Activated gamma-delta T cell (primary cell): ENCODE data around the gene FOXK1.

Source experiments
- DNase-seq: peaks from one replicate; lab custom pipeline; 2025; lab: John Stamatoyannopoulos, UW

Gene FOXK1

DNA sequence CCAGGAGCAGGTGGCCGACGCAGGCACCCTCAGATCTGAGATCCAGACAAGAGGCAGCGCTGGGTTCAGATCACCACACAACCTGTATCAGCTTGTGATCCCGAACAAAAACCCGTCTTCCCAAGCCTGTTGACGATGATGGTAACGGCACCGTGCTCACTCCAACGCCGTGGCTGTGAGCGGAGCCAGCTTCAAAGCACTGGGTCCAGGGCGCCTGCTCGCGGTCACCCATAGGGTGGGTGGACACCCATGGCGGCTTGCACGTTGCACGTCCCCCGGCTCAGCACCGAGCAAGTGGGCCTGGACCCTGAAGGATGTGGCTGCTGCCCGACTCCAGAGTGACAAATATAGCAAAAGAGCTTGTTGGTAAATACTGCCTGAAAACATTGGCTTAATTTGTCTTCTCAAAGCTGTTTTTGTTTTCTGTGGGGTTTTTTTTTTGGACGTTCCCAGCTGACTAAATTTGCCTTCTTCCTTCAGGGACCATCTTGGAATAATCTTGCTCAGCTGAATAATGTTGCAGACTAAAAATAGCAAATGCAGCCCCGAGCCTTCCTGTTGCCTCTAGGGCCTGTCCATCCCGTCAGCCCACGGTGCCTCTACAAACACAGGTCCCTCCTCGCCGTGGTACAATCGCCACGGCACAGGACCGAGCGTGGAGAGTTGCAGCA, 41.0 kb downstream of the FOXK1 start:
- no peak for DNase-seq

- DNase-seq, result no peak
These were observed 42.5 kb downstream of the FOXK1 start for GRCh38 chr7:4724648-4725013.

DNA sequence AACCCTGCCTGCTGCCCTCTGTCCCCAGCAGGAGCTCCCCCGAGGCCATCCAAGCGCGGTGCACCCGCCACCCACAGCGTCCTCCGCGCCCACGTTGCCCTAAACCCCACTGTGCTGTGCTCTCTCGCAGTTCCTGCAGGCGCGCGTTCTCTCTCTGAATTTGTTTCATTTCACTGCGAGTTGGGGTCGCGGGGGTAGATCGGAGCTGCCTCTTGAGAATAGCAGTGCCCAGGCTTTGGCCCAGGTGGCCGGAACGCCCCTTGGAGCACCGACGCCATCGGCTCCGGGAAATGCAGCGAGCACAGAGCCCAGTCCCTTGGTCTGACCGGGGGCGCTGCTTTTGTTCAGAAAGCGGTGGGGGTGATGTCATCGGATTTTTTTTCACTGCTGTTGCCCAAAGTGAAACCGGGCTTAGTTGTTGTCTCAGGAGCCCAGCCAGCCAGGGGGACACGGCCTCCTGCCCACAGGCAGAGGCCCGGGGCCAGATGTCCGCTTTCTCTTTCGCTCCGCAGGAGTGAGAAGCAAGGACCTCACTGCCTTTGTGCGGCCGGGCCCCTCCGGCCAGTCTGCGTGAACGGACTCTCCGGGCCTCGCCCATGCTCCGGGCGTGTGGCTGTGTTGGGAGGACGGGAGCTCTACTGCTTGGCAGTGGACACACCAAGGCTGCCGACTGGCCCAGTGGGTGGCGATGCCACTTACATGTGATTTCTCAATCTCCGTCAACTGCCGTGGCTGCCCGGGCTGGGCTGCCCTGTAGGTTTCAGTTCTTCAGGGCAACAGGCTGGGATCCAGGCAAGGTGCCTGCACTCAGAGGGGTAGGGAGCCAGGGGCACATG, 43.1 kb downstream of the FOXK1 start:
- DNase-seq, result no peak

- DNase-seq, result no peak
These were observed 43.9 kb downstream of the FOXK1 start for GRCh38 chr7:4725850-4726450.

- DNase-seq, result no peak
These were observed 44.5 kb downstream of the FOXK1 start for GRCh38 chr7:4726566-4726965.

DNA sequence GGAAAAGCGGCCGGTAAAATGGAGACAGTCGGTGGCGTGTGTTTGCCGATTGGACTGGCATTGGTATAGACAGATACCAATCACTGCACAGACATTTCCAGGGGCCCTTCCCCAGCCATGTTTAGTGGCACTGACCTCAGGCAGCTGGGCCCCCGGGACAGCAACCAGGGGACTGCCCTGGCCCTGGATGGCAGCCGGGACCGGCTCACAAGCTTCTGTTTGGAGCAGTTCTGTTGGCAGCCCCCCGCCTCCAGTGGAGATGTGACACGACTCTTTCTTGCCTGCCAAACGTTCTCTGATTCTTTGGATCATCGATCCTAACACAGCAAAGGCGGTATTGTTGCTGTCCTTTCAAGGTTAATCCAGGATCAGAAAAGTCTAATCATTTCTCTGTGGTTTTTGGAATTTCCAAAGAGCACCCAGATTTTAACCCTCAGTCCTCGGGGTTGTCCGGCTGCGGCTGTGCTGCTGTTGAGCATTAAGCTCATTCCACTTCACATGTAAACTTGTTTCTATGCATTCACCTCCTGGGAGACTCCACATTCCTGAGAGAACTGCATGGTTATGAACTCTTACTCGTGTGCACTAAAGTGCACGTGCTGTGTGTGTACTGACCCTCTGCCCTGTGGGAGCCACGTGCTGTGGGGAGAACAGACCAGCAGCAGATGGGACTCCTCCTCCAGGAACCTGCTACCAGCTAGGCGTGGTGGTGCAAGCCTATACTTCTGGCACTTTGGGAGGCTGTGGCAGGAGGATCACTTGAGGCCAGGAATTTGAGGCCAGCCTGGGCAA, 46.0 kb downstream of the FOXK1 start:
- DNase-seq, result no peak

- DNase-seq, result no peak
These were observed 47.2 kb downstream of the FOXK1 start for GRCh38 chr7:4729266-4729665.

DNA sequence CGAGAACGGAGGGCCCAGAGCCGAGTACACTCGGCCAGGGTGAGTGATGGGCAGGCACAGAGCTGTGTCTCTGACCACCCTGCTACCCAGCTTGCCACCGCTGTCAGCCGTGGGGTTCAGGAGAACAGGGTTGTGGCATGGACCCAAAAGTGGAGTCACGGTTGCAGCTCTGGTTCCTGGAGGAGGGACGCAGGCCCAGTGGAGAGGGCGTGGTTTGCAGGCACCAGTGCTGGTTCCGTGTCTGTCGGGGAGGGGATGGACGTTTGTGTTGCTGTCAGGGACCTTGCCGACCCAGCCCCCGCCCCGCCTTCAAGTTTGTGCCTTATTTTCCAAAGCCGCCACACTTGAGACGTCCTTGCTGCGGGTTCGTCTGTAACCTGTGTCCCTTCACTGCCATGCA, 48.2 kb downstream of the FOXK1 start:
- no peak for DNase-seq

DNA sequence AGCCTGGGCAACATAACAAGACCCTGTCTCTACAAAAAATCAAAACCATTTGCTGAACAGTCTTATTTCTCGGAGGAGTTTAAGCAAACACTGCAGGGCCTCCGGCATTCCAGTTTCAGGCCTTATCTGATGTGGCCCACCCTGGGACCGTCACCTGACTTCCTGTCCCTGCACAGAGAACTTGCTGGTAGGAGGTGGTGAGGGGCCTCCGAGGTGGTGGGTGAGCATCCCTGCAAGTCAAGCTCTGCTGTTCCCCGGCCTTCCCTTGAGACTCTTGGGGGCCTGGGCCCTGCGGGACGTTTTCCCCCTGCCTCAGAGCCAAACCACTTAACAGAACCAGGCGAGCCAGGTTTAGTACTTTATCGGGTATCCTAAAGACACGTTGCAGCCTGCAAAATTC, 48.9 kb downstream of the FOXK1 start:
- no peak for DNase-seq

- no peak for DNase-seq
These were observed 49.7 kb downstream of the FOXK1 start for GRCh38 chr7:4731803-4732202.

DNA sequence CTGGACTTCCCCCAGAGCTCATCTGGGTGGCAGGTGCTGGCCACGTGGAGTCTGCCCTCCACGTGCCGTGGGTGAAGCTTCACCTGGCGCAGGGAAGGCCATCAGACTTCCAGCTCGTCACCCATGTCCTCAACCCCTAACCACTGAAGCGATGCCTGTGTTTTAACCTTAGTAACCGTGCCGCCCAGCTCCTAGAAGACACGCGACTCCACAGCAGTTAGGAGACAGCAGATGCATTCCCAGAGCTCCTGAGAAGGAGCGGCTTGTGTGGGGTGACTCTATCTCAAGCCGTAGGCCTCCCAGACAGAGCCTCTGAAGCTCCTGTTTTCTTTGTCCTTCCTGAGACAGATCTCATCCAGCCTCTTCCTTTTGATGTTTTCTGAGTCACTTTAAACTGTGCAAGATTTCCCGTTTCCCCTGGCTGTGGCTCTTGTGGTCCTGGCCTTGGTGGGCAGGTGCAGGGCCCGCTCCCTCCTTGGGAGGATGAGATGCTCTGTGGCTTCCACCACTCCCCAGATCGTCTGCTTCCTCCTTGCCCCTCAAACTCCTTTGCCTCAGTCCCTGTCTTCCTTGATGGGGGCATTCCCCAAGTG, 51.9 kb downstream of the FOXK1 start:
- no peak for DNase-seq

DNA sequence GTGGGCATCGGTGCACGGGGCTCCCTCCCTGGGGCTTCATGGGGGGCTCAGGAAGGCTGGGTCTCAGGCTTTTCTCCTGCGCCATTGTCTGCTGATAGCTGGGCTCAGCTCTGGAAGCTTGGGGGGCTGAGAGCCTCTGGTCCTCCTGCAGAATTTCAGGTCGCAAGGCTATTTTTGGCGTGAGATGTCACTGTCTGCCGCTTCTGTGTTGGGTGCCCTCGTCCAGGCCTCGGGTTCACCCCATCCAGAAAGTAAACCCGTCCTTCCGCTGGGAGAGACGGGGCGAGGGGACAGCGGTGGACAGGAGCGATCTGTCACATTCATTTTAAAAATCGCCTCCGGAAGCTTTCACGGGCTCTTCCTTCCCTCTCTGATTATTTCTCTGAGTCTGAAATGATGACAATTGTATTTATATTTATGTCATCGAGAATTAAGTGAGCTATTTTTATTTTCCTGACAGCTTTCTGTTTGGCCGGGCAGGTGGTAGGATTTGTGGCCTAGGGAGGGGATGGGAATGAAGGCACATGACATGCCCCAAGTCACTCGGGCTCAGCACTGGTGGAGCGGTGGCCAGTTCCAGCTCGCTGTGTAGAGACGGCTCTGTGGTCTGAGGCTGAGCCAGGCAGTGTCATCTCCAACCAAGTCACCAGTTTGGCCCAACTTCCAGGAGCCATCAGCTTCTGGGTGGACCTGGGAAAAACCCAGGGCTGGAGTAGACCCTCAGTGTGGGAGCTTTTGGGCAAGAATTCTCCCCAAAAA, 52.7 kb downstream of the FOXK1 start:
- DNase-seq, result no peak

- no peak for DNase-seq
These were observed 55.2 kb downstream of the FOXK1 start for GRCh38 chr7:4737300-4737699.

GRCh38 chr7:4738711-4739527, 56.8 kb downstream of the FOXK1 start:
- no peak for DNase-seq

- DNase-seq, result no peak
These were observed 57.5 kb downstream of the FOXK1 start for GRCh38 chr7:4739528-4739992.

GRCh38 chr7:4740796-4741195, 58.7 kb downstream of the FOXK1 start:
- DNase-seq, result no peak

DNA sequence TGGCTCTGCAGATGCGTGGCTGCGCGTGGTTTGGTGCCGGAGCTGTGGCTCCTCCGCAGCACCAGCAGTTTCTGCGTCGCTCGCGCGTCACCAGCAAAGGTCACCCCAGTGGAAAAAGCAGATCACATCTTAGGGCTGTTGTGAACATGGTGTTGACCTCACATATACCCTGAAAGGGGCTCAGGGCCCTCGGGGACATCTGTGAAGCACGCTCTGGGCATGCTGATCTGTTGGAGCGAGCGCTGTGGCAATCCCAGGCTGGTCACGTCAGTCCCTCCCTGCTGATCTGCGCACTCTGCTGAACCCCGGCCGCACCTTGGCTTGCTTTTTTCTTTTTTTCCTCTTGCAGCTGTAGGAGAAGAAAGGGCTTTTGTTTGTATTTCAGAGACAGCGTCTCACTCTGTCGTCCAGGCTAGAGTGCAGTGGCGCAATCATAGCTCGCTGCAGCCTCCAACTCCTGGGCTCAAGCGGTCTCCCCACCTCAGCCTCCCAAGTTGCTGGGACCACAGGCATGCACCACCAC, 60.0 kb downstream of the FOXK1 start:
- DNase-seq, result no peak

GRCh38 chr7:4742852-4743251, 60.8 kb downstream of the FOXK1 start:
- DNase-seq, result no peak

- DNase-seq, result peak; percentile 61
These were observed 62.5 kb downstream of the FOXK1 start for GRCh38 chr7:4744391-4745264.
